ENCODE measurements around the gene CYBA. TPM values are rescaled to one million over a fixed set of nuclear protein-coding genes. Genes with fewer than 3 reads are reported as not detected.

Gene CYBA
- polyA plus RNA-seq, 1 donor from 2014 or later = 6.3 TPM

DNA sequence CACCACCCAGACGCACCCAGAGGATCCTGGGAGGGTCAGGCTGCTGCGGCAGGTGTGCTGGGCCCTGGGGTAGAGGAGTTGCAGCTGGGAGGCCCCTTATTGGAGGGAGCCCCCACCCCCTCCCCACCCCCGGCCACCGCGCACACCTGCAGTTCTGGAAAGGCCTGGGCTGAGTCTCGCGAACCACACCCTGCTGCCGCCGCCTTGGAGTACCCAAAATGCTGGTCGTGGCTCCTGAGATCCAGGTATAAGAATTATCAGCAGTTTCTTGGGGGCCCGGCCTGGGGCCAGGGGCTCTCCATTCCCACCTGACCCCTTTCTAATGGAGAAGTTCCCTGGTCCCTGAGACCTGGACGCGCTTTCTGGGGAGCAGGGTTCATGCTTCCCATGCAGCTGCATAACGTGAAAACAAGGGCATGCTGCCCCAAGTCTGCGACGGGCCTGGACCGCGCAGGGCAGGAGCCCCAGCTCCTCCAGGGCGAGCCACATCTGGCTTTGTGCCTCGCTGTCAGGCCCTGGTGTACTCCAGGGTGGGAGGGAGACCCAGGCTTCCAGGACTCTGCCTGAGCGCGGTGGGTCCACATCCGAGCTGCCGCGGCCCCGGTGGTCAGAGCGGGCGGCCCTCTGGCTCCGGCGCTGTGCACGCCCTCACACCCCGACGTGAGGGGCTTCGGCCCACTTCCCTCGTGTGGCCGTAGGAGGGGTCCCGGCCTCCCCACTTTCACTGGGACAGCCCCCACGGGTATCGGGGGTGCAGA, 42.7 kb upstream of the CYBA start:
- H3K4me2 ChIP-seq (ENCODE audit: low read length) = no peak overlapping the region
- no peaks in the 10 kb centered on the region for H3K36me3 ChIP-seq (ENCODE audit: insufficient read depth, low read length)
- no peak overlapping the region for H3K27ac ChIP-seq (ENCODE audit: low read length)
- no peaks in the 10 kb centered on the region for H3K79me2 ChIP-seq (replicated peaks; ENCODE audit: insufficient read depth, low read length)
- no peaks in the 10 kb centered on the region for H4K20me1 ChIP-seq (ENCODE audit: insufficient read depth)
- H3K4me3 ChIP-seq (ENCODE audit: low read length) = no peak overlapping the region
- no peak overlapping the region for H3K9ac ChIP-seq (ENCODE audit: low read length)
- H2AFZ ChIP-seq (ENCODE audit: low read depth, low read length) = no peak overlapping the region
- H3F3A ChIP-seq (ENCODE audit: insufficient read depth, low read length, poor library complexity, severe bottlenecking) = no peaks in the 10 kb centered on the region
- no peaks in the 10 kb centered on the region for H3K9me2 ChIP-seq (ENCODE audit: insufficient read depth, low read length)
- peaks cover 2% of the 10 kb centered on the region for H3K27me3 ChIP-seq (ENCODE audit: insufficient read depth, low read depth, low read length)
- no peaks in the 10 kb centered on the region for H3K9me3 ChIP-seq (ENCODE audit: low read length)
- TF ChIP-seq MXI1 (conservative IDR thresholded peaks at IDR 0.05; ENCODE audit: poor library complexity, severe bottlenecking) = no peak
- TF ChIP-seq, protein P1, sequence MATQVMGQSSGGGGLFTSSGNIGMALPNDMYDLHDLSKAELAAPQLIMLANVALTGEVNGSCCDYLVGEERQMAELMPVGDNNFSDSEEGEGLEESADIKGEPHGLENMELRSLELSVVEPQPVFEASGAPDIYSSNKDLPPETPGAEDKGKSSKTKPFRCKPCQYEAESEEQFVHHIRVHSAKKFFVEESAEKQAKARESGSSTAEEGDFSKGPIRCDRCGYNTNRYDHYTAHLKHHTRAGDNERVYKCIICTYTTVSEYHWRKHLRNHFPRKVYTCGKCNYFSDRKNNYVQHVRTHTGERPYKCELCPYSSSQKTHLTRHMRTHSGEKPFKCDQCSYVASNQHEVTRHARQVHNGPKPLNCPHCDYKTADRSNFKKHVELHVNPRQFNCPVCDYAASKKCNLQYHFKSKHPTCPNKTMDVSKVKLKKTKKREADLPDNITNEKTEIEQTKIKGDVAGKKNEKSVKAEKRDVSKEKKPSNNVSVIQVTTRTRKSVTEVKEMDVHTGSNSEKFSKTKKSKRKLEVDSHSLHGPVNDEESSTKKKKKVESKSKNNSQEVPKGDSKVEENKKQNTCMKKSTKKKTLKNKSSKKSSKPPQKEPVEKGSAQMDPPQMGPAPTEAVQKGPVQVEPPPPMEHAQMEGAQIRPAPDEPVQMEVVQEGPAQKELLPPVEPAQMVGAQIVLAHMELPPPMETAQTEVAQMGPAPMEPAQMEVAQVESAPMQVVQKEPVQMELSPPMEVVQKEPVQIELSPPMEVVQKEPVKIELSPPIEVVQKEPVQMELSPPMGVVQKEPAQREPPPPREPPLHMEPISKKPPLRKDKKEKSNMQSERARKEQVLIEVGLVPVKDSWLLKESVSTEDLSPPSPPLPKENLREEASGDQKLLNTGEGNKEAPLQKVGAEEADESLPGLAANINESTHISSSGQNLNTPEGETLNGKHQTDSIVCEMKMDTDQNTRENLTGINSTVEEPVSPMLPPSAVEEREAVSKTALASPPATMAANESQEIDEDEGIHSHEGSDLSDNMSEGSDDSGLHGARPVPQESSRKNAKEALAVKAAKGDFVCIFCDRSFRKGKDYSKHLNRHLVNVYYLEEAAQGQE (IDR thresholded peaks at IDR 0.05; ENCODE audit: borderline replicate concordance) = no peak
- TF ChIP-seq, protein P2, sequence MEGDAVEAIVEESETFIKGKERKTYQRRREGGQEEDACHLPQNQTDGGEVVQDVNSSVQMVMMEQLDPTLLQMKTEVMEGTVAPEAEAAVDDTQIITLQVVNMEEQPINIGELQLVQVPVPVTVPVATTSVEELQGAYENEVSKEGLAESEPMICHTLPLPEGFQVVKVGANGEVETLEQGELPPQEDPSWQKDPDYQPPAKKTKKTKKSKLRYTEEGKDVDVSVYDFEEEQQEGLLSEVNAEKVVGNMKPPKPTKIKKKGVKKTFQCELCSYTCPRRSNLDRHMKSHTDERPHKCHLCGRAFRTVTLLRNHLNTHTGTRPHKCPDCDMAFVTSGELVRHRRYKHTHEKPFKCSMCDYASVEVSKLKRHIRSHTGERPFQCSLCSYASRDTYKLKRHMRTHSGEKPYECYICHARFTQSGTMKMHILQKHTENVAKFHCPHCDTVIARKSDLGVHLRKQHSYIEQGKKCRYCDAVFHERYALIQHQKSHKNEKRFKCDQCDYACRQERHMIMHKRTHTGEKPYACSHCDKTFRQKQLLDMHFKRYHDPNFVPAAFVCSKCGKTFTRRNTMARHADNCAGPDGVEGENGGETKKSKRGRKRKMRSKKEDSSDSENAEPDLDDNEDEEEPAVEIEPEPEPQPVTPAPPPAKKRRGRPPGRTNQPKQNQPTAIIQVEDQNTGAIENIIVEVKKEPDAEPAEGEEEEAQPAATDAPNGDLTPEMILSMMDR (IDR thresholded peaks at IDR 0.05; ENCODE audit: poor library complexity, severe bottlenecking) = no peak
- TF ChIP-seq TAF1 (IDR thresholded peaks at IDR 0.05; ENCODE audit: low read depth) = no peak
- no peak for TF ChIP-seq POLR2AphosphoS5 (IDR thresholded peaks at IDR 0.05)
- TF ChIP-seq RAD21 (conservative IDR thresholded peaks at IDR 0.05) = no peak
- TF ChIP-seq EZH2 (IDR thresholded peaks at IDR 0.05; ENCODE audit: borderline replicate concordance, insufficient read depth, low read length, poor library complexity, severe bottlenecking) = no peak
- no peak for TF ChIP-seq SMC3 (conservative IDR thresholded peaks at IDR 0.05; ENCODE audit: poor library complexity)
- no peak for TF ChIP-seq EP300 (conservative IDR thresholded peaks at IDR 0.05; ENCODE audit: poor library complexity, severe bottlenecking)

DNA sequence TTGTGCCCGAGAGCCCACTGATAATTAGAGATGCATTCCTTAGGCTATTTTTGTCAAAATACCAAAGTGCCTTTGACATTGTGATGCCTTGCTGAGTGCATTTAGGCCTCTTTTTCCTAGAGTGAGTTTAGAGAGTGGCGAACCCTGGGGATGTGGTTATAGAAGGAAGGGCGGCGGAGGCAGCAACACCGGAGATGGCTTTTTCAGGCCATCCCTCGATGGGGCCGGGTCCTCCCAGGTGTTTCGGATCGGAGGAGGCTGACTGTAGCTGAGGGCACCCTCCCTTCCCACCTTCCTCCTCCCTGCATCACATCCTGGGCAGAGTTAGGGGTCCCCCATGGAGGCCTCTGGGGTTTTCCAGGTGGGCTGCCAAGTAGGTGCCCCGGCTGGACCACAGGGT, 42.0 kb upstream of the CYBA start:
- H3K27me3 ChIP-seq (ENCODE audit: insufficient read depth, low read depth, low read length) = peaks cover 8% of the 10 kb centered on the region
- TF ChIP-seq MXI1 (conservative IDR thresholded peaks at IDR 0.05; ENCODE audit: poor library complexity, severe bottlenecking) (no peak), EP300 (conservative IDR thresholded peaks at IDR 0.05; ENCODE audit: poor library complexity, severe bottlenecking) (no peak), POLR2AphosphoS5 (IDR thresholded peaks at IDR 0.05) (no peak), RAD21 (conservative IDR thresholded peaks at IDR 0.05) (no peak), EZH2 (IDR thresholded peaks at IDR 0.05; ENCODE audit: borderline replicate concordance, insufficient read depth, low read length, poor library complexity, severe bottlenecking) (no peak)
- H3K9ac ChIP-seq (ENCODE audit: low read length) = no peak overlapping the region
- no peaks in the 10 kb centered on the region for H3K9me2 ChIP-seq (ENCODE audit: insufficient read depth, low read length)
- H3F3A ChIP-seq (ENCODE audit: insufficient read depth, low read length, poor library complexity, severe bottlenecking) = no peaks in the 10 kb centered on the region
- H3K9me3 ChIP-seq (ENCODE audit: low read length) = no peaks in the 10 kb centered on the region
- H4K20me1 ChIP-seq (ENCODE audit: insufficient read depth) = no peaks in the 10 kb centered on the region
- H2AFZ ChIP-seq (ENCODE audit: low read depth, low read length) = no peak overlapping the region
- H3K79me2 ChIP-seq (replicated peaks; ENCODE audit: insufficient read depth, low read length) = no peaks in the 10 kb centered on the region
- H3K36me3 ChIP-seq (ENCODE audit: insufficient read depth, low read length) = no peaks in the 10 kb centered on the region
- no peak overlapping the region for H3K4me3 ChIP-seq (ENCODE audit: low read length)
- no peak overlapping the region for H3K27ac ChIP-seq (ENCODE audit: low read length)
- no peak overlapping the region for H3K4me2 ChIP-seq (ENCODE audit: low read length)
